Panc1 (cell line): ENCODE data around the gene TMEM271. TPM values are rescaled to one million over a fixed set of nuclear protein-coding genes. Genes with fewer than 3 reads are reported as not detected.

Experiments used
- ATAC-seq: fragments of 200-7000 bp; cut with Tn5 transposase; 2 replicates; pipeline ENCODE4 v1.9.1; 2020; ENCODE audit warnings: mild to moderate bottlenecking, moderate library complexity
- BruUV-seq: library from RNA; stranded (reverse); fragments of 400-500 nt; replicated peaks from 2 replicates; lab custom pipeline; 2021; lab: Mats Ljungman, UMichigan
- CTCF ChIA-PET: fragments of 300-600 bp; sonication (Branson Sonifier 250); formaldehyde crosslinking; loops from one replicate; lab custom pipeline; 2022; ENCODE audit warnings: antibody characterized with exemption; lab: Charles Lee
- POLR2A ChIA-PET: fragments of 300-600 bp; sonication (Branson Sonifier 250); formaldehyde crosslinking; loops from one replicate; lab custom pipeline; 2022; ENCODE audit warnings: antibody characterized with exemption; lab: Charles Lee
- DNase-seq: peaks from one replicate; pipeline ENCODE4 v3.0.0-alpha.2; 2010; ENCODE audit warnings: low read depth, low spot score
- H3K27ac ChIP-seq: 2 replicates; pipeline ENCODE4 v1.5.1; 2011; ENCODE audit warnings: mild to moderate bottlenecking, low read length, inconsistent platforms
- H3K27me3 ChIP-seq: fragments of 200-500 bp; sonication (Bioruptor generic); 2 replicates; pipeline ENCODE4 v1.6.0; 2014; ENCODE audit warnings: low read length, inconsistent platforms; ENCODE audit not compliant: control insufficient read depth, insufficient read depth
- H3K36me3 ChIP-seq: fragments of 200-500 bp; sonication (Bioruptor generic); 2 replicates; pipeline ENCODE4 v1.5.1; 2014; ENCODE audit warnings: inconsistent platforms, mild to moderate bottlenecking, low read length, moderate library complexity; ENCODE audit not compliant: control insufficient read depth, insufficient read depth
- H3K4me1 ChIP-seq: 2 replicates; pipeline ENCODE4 v1.5.1; 2011; ENCODE audit warnings: inconsistent platforms, mild to moderate bottlenecking, low read length, moderate library complexity; ENCODE audit not compliant: control insufficient read depth, insufficient read depth
- H3K4me3 ChIP-seq, 2 experiments: 2 replicates each; pipeline ENCODE4 v1.5.1; 2011 to 2012; ENCODE audit warnings: low read depth in 2 of 2, low read length in 2 of 2, mild to moderate bottlenecking in 2 of 2, inconsistent platforms in 1 of 2, moderate library complexity in 1 of 2
- H3K9me3 ChIP-seq: fragments of 200-500 bp; sonication (Bioruptor generic); 2 replicates; pipeline ENCODE4 v1.5.1; 2014; ENCODE audit warnings: low read depth, mild to moderate bottlenecking, inconsistent platforms, low read length, moderate library complexity; ENCODE audit not compliant: control insufficient read depth, insufficient read depth
- POLR2AphosphoS5 ChIP-seq: IDR thresholded peaks from 2 replicates; pipeline ENCODE4 v1.6.1; 2012; ENCODE audit warnings: mild to moderate bottlenecking, low read depth, low read length, moderate library complexity
- SIN3A ChIP-seq: IDR thresholded peaks from 2 replicates; pipeline ENCODE4 v1.6.1; 2012; ENCODE audit warnings: low read depth, mild to moderate bottlenecking, low read length, moderate library complexity, borderline replicate concordance; ENCODE audit not compliant: insufficient read depth
- TCF7L2 ChIP-seq: IDR thresholded peaks from 2 replicates; pipeline ENCODE4 v1.6.1; 2011; ENCODE audit warnings: mild to moderate bottlenecking, low read depth, low read length, inconsistent platforms
- in situ Hi-C: cut with HindIII; loops from 2 replicates; pipeline ENCODE4 v1.10.0; 2016; ENCODE audit warnings: low sequenced_read_pairs, low pct_unique_long_range_greater_than_20kb
- intact Hi-C: fragments of 100-400 bp; cut with micrococcal nuclease; formaldehyde crosslinking; loops from one replicate; pipeline ENCODE4 v1.10.0; 2022; ENCODE audit not compliant: unreplicated experiment
- total RNA-seq: library from RNA; stranded (reverse); gene quantifications from one replicate; pipeline ENCODE4 v1.2.1, GENCODE V29; 2021; ENCODE audit not compliant: unreplicated experiment
- TF ChIP-seq, protein P1 (sequence below), 2 experiments: IDR thresholded peaks; 2 replicates each; pipeline ENCODE4 v1.6.1; 2011 to 2012; ENCODE audit warnings: low read depth in 2 of 2, control low read depth in 1 of 2, low read length in 1 of 2, mild to moderate bottlenecking in 1 of 2, moderate library complexity in 1 of 2; ENCODE audit not compliant: insufficient read depth in 1 of 2
- TF ChIP-seq, protein P2 (sequence below): fragments of 450-650 bp; IDR thresholded peaks from 2 replicates; pipeline ENCODE4 v1.5.1; 2017; ENCODE audit warnings: mild to moderate bottlenecking

Gene TMEM271
- total RNA-seq, 1 experiment from 2014 or later: not detected

DNA sequence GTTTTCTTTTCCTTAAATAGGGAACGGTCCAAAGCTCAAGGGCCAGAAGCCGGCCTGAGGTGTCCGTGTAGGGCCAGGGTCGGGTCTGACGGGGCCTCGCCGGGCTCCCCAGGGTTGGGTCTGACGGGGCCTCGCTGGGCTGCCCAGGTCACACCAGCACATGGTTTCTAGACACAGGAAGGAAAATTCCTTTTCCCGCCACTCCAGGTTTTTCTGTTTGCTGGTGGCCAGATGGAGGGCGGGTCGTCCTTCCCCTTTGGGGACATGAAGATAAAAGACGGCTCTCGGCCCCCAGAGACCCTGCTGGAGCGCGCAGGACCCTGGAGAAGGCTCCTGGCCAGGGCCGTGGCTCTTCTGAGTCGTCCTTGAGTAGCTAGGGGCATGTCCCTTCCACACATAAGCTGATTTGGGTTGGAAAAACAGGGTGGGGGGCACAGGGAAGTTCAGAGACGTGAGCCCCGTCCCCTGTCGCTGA, 42.0 kb downstream of the TMEM271 start:
- intact Hi-C loops (no loop called here), in situ Hi-C loops (no loop called here)
- TF ChIP-seq SIN3A (no peak), POLR2AphosphoS5 (no peak), TCF7L2 (no peak)
- TF ChIP-seq, protein P1, sequence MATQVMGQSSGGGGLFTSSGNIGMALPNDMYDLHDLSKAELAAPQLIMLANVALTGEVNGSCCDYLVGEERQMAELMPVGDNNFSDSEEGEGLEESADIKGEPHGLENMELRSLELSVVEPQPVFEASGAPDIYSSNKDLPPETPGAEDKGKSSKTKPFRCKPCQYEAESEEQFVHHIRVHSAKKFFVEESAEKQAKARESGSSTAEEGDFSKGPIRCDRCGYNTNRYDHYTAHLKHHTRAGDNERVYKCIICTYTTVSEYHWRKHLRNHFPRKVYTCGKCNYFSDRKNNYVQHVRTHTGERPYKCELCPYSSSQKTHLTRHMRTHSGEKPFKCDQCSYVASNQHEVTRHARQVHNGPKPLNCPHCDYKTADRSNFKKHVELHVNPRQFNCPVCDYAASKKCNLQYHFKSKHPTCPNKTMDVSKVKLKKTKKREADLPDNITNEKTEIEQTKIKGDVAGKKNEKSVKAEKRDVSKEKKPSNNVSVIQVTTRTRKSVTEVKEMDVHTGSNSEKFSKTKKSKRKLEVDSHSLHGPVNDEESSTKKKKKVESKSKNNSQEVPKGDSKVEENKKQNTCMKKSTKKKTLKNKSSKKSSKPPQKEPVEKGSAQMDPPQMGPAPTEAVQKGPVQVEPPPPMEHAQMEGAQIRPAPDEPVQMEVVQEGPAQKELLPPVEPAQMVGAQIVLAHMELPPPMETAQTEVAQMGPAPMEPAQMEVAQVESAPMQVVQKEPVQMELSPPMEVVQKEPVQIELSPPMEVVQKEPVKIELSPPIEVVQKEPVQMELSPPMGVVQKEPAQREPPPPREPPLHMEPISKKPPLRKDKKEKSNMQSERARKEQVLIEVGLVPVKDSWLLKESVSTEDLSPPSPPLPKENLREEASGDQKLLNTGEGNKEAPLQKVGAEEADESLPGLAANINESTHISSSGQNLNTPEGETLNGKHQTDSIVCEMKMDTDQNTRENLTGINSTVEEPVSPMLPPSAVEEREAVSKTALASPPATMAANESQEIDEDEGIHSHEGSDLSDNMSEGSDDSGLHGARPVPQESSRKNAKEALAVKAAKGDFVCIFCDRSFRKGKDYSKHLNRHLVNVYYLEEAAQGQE (IDR thresholded peaks at IDR 0.05; ENCODE audit: insufficient read depth in 1 of 2, low read depth in 2 of 2, low read length in 1 of 2): no peak
- TF ChIP-seq, protein P2, sequence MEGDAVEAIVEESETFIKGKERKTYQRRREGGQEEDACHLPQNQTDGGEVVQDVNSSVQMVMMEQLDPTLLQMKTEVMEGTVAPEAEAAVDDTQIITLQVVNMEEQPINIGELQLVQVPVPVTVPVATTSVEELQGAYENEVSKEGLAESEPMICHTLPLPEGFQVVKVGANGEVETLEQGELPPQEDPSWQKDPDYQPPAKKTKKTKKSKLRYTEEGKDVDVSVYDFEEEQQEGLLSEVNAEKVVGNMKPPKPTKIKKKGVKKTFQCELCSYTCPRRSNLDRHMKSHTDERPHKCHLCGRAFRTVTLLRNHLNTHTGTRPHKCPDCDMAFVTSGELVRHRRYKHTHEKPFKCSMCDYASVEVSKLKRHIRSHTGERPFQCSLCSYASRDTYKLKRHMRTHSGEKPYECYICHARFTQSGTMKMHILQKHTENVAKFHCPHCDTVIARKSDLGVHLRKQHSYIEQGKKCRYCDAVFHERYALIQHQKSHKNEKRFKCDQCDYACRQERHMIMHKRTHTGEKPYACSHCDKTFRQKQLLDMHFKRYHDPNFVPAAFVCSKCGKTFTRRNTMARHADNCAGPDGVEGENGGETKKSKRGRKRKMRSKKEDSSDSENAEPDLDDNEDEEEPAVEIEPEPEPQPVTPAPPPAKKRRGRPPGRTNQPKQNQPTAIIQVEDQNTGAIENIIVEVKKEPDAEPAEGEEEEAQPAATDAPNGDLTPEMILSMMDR: no peak
- Histone ChIP-seq H3K27ac (no peak overlapping the region), H3K27me3 (no peaks in the 10 kb centered on the region), H3K4me3 (no peak overlapping the region), H3K9me3 (no peaks in the 10 kb centered on the region), H3K36me3 (no peaks in the 10 kb centered on the region; the same call in 1 of the 2 replicates), H3K4me1 (no peaks in the 10 kb centered on the region)
- no peak for ATAC-seq
- no TSS peak for BruUV-seq
- ChIA-PET POLR2A (no interaction called here), CTCF (no interaction called here)
- no peak for DNase-seq

DNA sequence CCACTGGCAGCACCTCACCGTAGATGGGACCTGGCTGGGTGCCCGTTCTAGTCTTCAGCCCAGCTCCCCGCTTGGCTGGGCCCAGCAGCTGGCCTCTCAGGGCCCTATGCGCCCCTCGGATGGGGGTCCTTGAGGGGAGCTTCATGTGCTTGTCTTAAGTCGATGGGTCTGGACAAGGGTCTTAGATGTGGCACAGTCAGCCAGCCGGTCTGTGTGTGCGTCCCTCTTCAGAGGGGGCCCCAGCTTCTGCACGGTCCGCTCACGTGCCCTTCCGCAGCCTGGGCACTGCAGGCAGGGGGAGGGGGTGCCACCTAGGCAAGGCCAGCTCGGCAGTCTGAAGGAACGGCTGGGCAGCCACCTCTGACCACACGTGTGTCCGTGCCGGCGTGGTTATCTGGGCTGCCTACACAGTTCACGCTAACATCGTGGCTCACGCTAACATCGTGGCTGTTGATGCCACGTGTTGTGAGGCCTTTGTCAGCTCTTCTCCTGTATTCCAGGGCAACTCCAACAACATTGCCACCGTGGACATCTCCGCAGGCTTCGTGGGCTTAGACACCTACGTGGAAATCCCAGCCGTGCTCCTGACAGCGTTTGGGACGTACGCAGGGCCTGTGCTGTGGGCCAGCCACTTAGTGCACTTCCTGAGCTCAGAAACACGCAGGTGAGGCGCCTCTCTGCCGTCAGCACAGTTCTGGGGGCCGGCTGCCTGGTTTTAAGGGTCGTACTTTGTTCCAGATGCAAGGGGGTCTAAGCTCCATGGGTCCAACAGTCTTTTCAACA, 42.6 kb downstream of the TMEM271 start:
- POLR2A ChIA-PET: no interaction called here
- CTCF ChIA-PET: no interaction called here

More for the DNA sequence above, 42.6 kb downstream of the TMEM271 start:
- Histone ChIP-seq H3K36me3 (no peaks in the 10 kb centered on the region; the same call in 1 of the 2 replicates), H3K9me3 (no peaks in the 10 kb centered on the region), H3K4me3 (no peak overlapping the region), H3K4me1 (no peaks in the 10 kb centered on the region), H3K27me3 (no peaks in the 10 kb centered on the region), H3K27ac (no peak overlapping the region)
- in situ Hi-C loops (no loop called here), intact Hi-C loops (no loop called here)
- no TSS peak for BruUV-seq
- DNase-seq (no peak), ATAC-seq (no peak)
- no peak for TF ChIP-seq TCF7L2
- TF ChIP-seq, protein P1 (IDR thresholded peaks at IDR 0.05; ENCODE audit: insufficient read depth in 1 of 2, low read depth in 2 of 2, low read length in 1 of 2): no peak
- TF ChIP-seq POLR2AphosphoS5: no peak
- TF ChIP-seq SIN3A: no peak
- TF ChIP-seq, protein P2: no peak
